CD4-positive, alpha-beta T cell (primary cell): ENCODE measurements around the gene YDJC. TPM values are rescaled to one million over a fixed set of nuclear protein-coding genes. Genes with fewer than 3 reads are reported as not detected.
"Not testable (repeated sequence)": the region's sequence is repeated elsewhere in the genome, so short reads cannot be mapped to it uniquely, and the experiment has no call there.

ENCODE experiments used
- ATAC-seq: fragments of 200-7000 bp; cut with Tn5 transposase; one replicate; pipeline ENCODE4 v1.10.0; 2022; ENCODE audit warnings: mild to moderate bottlenecking; ENCODE audit not compliant: poor library complexity
- CTCF ChIA-PET: fragments of 350-600 bp; sonication (Branson Sonifier 250); formaldehyde crosslinking; loops from one replicate; lab custom pipeline; 2021; ENCODE audit warnings: antibody characterized with exemption, inconsistent platforms; lab: Charles Lee
- POLR2A ChIA-PET: fragments of 350-600 bp; sonication (Branson Sonifier 250); formaldehyde crosslinking; loops from one replicate; lab custom pipeline; 2021; ENCODE audit warnings: antibody characterized with exemption, inconsistent platforms; lab: Charles Lee
- DNase-seq, 14 experiments: peaks; one replicate each; pipeline ENCODE4 v3.0.0-alpha.2; 2013 to 2020; ENCODE audit warnings: mixed read lengths in 2 of 14
- H3K27ac ChIP-seq, 2 donors: one replicate each; pipeline versions ENCODE4 v1.5.1 to v1.7.0; 2013; ENCODE audit warnings: low read length in 2 of 2, low read depth in 1 of 2, mild to moderate bottlenecking in 1 of 2
- H3K27me3 ChIP-seq, 2 experiments: 1 replicate in 1 of 2; 2 replicates in 1 of 2; pipeline versions ENCODE4 v1.6.1 to v1.7.0; 2013; ENCODE audit warnings: low read length in 2 of 2, control low read depth in 1 of 2, mild to moderate bottlenecking in 1 of 2, moderate library complexity in 1 of 2; ENCODE audit not compliant: insufficient read depth in 2 of 2, control insufficient read depth in 1 of 2
- H3K36me3 ChIP-seq: one replicate; pipeline ENCODE4 v1.6.1; 2013; ENCODE audit warnings: low read length, control low read depth; ENCODE audit not compliant: insufficient read depth
- H3K4me1 ChIP-seq: one replicate; pipeline ENCODE4 v1.6.1; 2013; ENCODE audit warnings: low read length, control low read depth; ENCODE audit not compliant: insufficient read depth
- H3K4me3 ChIP-seq: one replicate; pipeline ENCODE4 v1.5.1; 2013; ENCODE audit warnings: mild to moderate bottlenecking, low read length, moderate library complexity
- H3K9me3 ChIP-seq, 2 experiments: 1 replicate in 1 of 2; 2 replicates in 1 of 2; pipeline versions ENCODE4 v1.6.1 to v1.7.0; 2013; ENCODE audit warnings: low read length in 2 of 2, mild to moderate bottlenecking in 2 of 2, control low read depth in 1 of 2, moderate library complexity in 1 of 2; ENCODE audit not compliant: control insufficient read depth in 1 of 2, insufficient read depth in 1 of 2
- H3K27ac Mint-ChIP-seq: one replicate; pipeline ENCODE4 v1.8.0; 2020; ENCODE audit warnings: mixed read lengths
- H3K27me3 Mint-ChIP-seq: one replicate; pipeline ENCODE4 v1.8.0; 2021; ENCODE audit warnings: mixed read lengths
- H3K36me3 Mint-ChIP-seq: one replicate; pipeline ENCODE4 v1.8.0; 2021; ENCODE audit warnings: low read depth, mixed read lengths
- H3K4me1 Mint-ChIP-seq: one replicate; pipeline ENCODE4 v1.8.0; 2021; ENCODE audit warnings: low read depth, mixed read lengths
- H3K4me3 Mint-ChIP-seq: one replicate; pipeline ENCODE4 v1.8.0; 2020; ENCODE audit warnings: mild to moderate bottlenecking, mixed read lengths
- H3K9me3 Mint-ChIP-seq: one replicate; pipeline ENCODE4 v1.8.0; 2020; ENCODE audit warnings: mixed read lengths
- intact Hi-C, 2 experiments: fragments of 100-400 bp; cut with DNase I in 1 of 2; cut with micrococcal nuclease in 1 of 2; formaldehyde crosslinking; loops; one replicate each; pipeline versions ENCODE4 v1.15.1 to v1.9.0; 2023 to 2025; cut with DNase I, micrococcal nuclease
- total RNA-seq, 174 experiments: library from RNA in 2 of 174; stranded (reverse) in 2 of 174; gene quantifications; one replicate each; pipeline ENCODE4 v1.2.3 and lab custom pipeline; 2021 to 2026
- TF ChIP-seq, protein P1 (sequence below): fragments of 200-600 bp; IDR thresholded peaks from one replicate; pipeline ENCODE4 v1.8.0; 2022; ENCODE audit warnings: antibody characterized with exemption, mild to moderate bottlenecking

The YDJC gene
- total RNA-seq, 2 experiments from 2014 or later = 23.9 to 25.2 TPM

DNA sequence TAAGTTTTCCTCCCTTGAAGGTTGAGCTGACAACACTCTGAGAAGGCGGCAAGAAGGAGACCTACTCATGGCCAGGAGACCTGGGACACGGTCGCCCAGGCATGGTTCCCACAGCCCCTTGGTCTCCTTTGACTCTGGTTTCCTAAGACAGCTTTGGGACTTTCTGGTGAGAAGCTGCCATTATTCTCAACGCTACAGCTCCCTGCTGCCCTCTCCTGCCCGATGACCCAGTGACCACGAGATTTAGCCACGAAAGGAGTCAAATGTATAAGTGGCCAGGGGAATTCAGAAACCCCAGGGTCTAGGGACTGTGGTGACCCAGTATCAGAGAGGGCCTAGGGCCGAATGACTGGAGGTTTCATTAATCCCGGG, 11.6 kb upstream of the YDJC start:
- H3K4me3 ChIP-seq = peak overlapping the region; percentile 63
- ChIA-PET CTCF (interaction anchor here (1.5 to 4.0 kb wide), 5 partner anchors 9 to 35 kb away, joined by 4 to 89 read pairs (median 4); partner anchors contain the start of genes CCDC116, PPIL2 and YDJC), POLR2A (interaction anchor here (1.0 to 3.5 kb wide), 13 partner anchors 9 to 639 kb away, joined by 3 to 140 read pairs (median 7); partner anchors contain the start of genes CCDC116, PPIL2, THAP7 and UBE2L3)
- H3K4me1 Mint-ChIP-seq = peaks cover 27% of the 10 kb centered on the region
- no peaks in the 10 kb centered on the region for H3K27me3 Mint-ChIP-seq
- intact Hi-C loops = loop anchor here in 1 of 2 experiments (5.0 to 10.0 kb wide), 3 partner anchors 74 to 787 kb away; partner anchors contain the start of genes PI4KA, SNAP29, THAP7 and UBE2L3
- H3K36me3 Mint-ChIP-seq = peaks cover 15% of the 10 kb centered on the region
- DNase-seq = peak in 2 of 14 experiments; percentile 55 to 58
- peak overlapping the region; percentile 42 for H3K27ac Mint-ChIP-seq
- no peak for ATAC-seq
- TF ChIP-seq, protein P1, sequence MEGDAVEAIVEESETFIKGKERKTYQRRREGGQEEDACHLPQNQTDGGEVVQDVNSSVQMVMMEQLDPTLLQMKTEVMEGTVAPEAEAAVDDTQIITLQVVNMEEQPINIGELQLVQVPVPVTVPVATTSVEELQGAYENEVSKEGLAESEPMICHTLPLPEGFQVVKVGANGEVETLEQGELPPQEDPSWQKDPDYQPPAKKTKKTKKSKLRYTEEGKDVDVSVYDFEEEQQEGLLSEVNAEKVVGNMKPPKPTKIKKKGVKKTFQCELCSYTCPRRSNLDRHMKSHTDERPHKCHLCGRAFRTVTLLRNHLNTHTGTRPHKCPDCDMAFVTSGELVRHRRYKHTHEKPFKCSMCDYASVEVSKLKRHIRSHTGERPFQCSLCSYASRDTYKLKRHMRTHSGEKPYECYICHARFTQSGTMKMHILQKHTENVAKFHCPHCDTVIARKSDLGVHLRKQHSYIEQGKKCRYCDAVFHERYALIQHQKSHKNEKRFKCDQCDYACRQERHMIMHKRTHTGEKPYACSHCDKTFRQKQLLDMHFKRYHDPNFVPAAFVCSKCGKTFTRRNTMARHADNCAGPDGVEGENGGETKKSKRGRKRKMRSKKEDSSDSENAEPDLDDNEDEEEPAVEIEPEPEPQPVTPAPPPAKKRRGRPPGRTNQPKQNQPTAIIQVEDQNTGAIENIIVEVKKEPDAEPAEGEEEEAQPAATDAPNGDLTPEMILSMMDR = no peak
- H3K4me3 Mint-ChIP-seq = peak overlapping the region; percentile 73
- H3K9me3 Mint-ChIP-seq = no peaks in the 10 kb centered on the region
- no peaks in the 10 kb centered on the region for H3K9me3 ChIP-seq
- H3K27ac ChIP-seq = peak overlapping the region in 1 of 2 donors; percentile 49
- H3K36me3 ChIP-seq = peaks cover 4% of the 10 kb centered on the region
- H3K27me3 ChIP-seq = no peaks in the 10 kb centered on the region
- peaks cover 26% of the 10 kb centered on the region for H3K4me1 ChIP-seq

DNA sequence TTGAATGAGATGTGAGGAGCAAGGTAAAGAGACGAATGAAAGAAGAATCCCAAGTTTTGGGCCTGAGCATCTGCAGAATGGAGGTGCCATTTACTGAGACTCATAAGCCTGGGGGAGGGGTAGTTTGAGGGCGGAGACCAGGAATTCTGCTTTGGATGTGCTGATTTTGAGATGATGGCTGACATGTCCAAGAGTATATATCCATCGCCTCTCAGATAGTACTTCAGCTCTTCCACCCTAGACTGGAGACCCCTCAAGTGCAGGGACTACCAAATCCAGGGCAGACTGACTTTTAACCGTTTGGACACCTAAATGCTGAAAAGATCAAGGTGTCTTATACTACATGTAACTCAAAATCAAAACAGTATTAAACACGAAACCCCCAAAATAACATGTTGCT, 11.0 kb upstream of the YDJC start:
- no peaks in the 10 kb centered on the region for H3K27me3 ChIP-seq
- H3K27ac Mint-ChIP-seq = peak overlapping the region; percentile 42
- no peak for DNase-seq
- H3K9me3 ChIP-seq = no peaks in the 10 kb centered on the region
- no peaks in the 10 kb centered on the region for H3K9me3 Mint-ChIP-seq
- H3K27ac ChIP-seq = no peak overlapping the region
- H3K4me1 Mint-ChIP-seq = peaks cover 26% of the 10 kb centered on the region
- ChIA-PET CTCF (interaction anchor here (4.0 kb wide), 1 partner anchor 11 kb away, joined by 89 read pairs; the partner anchor contains the start of gene YDJC), POLR2A (interaction anchor here (2.1 to 3.5 kb wide), 3 partner anchors 11 to 72 kb away, joined by 7 to 140 read pairs (median 32); partner anchors contain the start of genes UBE2L3 and YDJC)
- peaks cover 11% of the 10 kb centered on the region for H3K36me3 Mint-ChIP-seq
- H3K27me3 Mint-ChIP-seq = no peaks in the 10 kb centered on the region
- ATAC-seq = no peak
- peaks cover 4% of the 10 kb centered on the region for H3K36me3 ChIP-seq
- TF ChIP-seq, protein P1 = no peak
- H3K4me3 ChIP-seq = no peak overlapping the region
- peaks cover 22% of the 10 kb centered on the region for H3K4me1 ChIP-seq
- intact Hi-C loops = loop anchor here in 1 of 2 experiments (5.0 to 10.0 kb wide), 3 partner anchors 74 to 786 kb away; partner anchors contain the start of genes PI4KA, SNAP29, THAP7 and UBE2L3
- peak overlapping the region; percentile 73 for H3K4me3 Mint-ChIP-seq

DNA sequence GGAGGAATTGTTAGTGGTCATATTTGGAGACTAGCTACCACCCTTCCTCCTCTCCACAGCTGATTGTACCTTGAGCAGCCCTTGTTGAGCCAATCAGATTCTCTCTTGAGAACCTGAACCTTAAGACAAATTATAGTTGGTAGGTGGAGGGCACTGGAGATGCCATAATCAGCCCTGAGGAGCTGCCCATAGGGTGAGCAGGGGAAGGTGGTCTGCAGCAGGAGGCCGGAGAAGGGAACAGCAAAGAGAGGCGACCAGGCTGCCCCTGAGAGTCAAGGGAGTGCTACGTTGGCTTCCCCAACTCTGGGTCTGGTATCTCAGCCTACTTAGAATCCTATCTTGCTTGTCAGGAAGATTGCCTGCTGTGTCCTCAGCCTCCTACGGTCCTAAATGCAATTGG, 9.5 kb upstream of the YDJC start:
- Histone ChIP-seq H3K9me3 (no peaks in the 10 kb centered on the region), H3K4me1 (peaks cover 22% of the 10 kb centered on the region), H3K27me3 (no peaks in the 10 kb centered on the region), H3K27ac (no peak overlapping the region), H3K4me3 (no peak overlapping the region), H3K36me3 (peaks cover 4% of the 10 kb centered on the region)
- Mint-ChIP-seq H3K4me3 (no peak overlapping the region), H3K27ac (no peak overlapping the region), H3K9me3 (no peaks in the 10 kb centered on the region), H3K27me3 (no peaks in the 10 kb centered on the region), H3K36me3 (peaks cover 11% of the 10 kb centered on the region), H3K4me1 (peaks cover 26% of the 10 kb centered on the region)
- CTCF ChIA-PET = no interaction called here
- TF ChIP-seq, protein P1 = no peak
- no peak for ATAC-seq
- intact Hi-C loops = no loop called here
- POLR2A ChIA-PET = no interaction called here
- no peak for DNase-seq

DNA sequence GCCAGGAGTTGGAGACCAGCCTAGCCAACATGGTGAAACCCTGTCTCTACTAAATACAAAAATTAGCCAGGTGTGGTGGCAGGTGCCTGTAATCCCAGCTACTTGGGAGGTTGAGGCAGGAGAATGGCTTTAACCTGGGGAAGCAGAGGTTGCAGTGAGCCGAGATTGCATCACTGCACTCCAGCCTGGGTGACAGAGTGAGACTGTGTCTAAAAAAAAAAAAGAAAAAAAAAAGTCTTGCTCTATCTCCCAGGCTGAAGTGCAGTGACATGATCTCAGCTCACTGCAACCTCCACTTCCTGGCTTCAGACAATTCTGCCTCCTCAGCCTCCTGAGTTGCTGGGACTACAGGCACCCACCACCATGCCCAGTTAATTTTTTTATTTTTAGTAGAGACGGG, 7.6 kb upstream of the YDJC start:
- H3K9me3 ChIP-seq, DNase-seq, H3K27ac Mint-ChIP-seq, ATAC-seq, H3K27me3 Mint-ChIP-seq, H3K4me3 ChIP-seq, intact Hi-C loops, H3K27ac ChIP-seq, CTCF ChIA-PET, H3K9me3 Mint-ChIP-seq, H3K4me3 Mint-ChIP-seq, H3K36me3 ChIP-seq, H3K36me3 Mint-ChIP-seq, H3K27me3 ChIP-seq: not testable (repeated sequence)
- H3K4me1 Mint-ChIP-seq = peaks cover 17% of the 10 kb centered on the region
- peaks cover 17% of the 10 kb centered on the region for H3K4me1 ChIP-seq
- POLR2A ChIA-PET = interaction anchor here (0.6 kb wide), 1 partner anchor 69 kb away, joined by 3 read pairs; no protein-coding TSS in a partner anchor
